ENCODE measurements around the gene LRP2BP.
"Not testable (repeated sequence)": the region's sequence is repeated elsewhere in the genome, so short reads cannot be mapped to it uniquely, and the experiment has no call there.

Gene LRP2BP

GRCh38 chr4:185358959-185359358, 36.8 kb downstream of the LRP2BP start:
- no peak for DNase-seq

- DNase-seq, result no peak
Observed at GRCh38 chr4:185358514-185358913, 37.2 kb downstream of the LRP2BP start.

- DNase-seq, result no peak
Observed at GRCh38 chr4:185357733-185358440, 37.8 kb downstream of the LRP2BP start.

GRCh38 chr4:185357211-185357610, 38.5 kb downstream of the LRP2BP start:
- DNase-seq, result no peak

GRCh38 chr4:185352741-185353140, 43.0 kb downstream of the LRP2BP start:
- no peak for DNase-seq

GRCh38 chr4:185352202-185352601, 43.5 kb downstream of the LRP2BP start:
- DNase-seq, result no peak

- DNase-seq, result no peak
Observed at GRCh38 chr4:185351691-185352090, 44.0 kb downstream of the LRP2BP start.

- no peak for DNase-seq
Observed at GRCh38 chr4:185346975-185347601, 48.6 kb downstream of the LRP2BP start.

GRCh38 chr4:185344743-185345538, 50.8 kb downstream of the LRP2BP start:
- DNase-seq, result no peak

- DNase-seq, result no peak
Observed at GRCh38 chr4:185343726-185344581, 51.8 kb downstream of the LRP2BP start.

GRCh38 chr4:185341841-185342240, 53.9 kb downstream of the LRP2BP start:
- no peak for DNase-seq

- no peak for DNase-seq
Observed at GRCh38 chr4:185341377-185341776, 54.3 kb downstream of the LRP2BP start.

GRCh38 chr4:185339941-185340340, 55.8 kb downstream of the LRP2BP start:
- no peak for DNase-seq

- no peak for DNase-seq
Observed at GRCh38 chr4:185335579-185335978, 60.1 kb downstream of the LRP2BP start.

- no peak for DNase-seq
Observed at GRCh38 chr4:185334326-185334725, 61.4 kb downstream of the LRP2BP start.

- DNase-seq, result no peak
Observed at GRCh38 chr4:185332575-185333464, 62.9 kb downstream of the LRP2BP start.

GRCh38 chr4:185329879-185330510, 65.7 kb downstream of the LRP2BP start:
- DNase-seq, result not testable (repeated sequence)

- DNase-seq, result no peak
Observed at GRCh38 chr4:185328586-185328985, 67.1 kb downstream of the LRP2BP start.

GRCh38 chr4:185325721-185326120, 70.0 kb downstream of the LRP2BP start:
- DNase-seq, result not testable (repeated sequence)

- not testable (repeated sequence) for DNase-seq
Observed at GRCh38 chr4:185324361-185324760, 71.4 kb downstream of the LRP2BP start.

GRCh38 chr4:185323606-185324005, 72.1 kb downstream of the LRP2BP start:
- DNase-seq, result no peak

Data from NCI-H69 (cell line).